ENCODE data around the gene DUSP3.

GRCh38 chr17:43722870-43723665 lies 55.7 kb downstream of the DUSP3 start:
- no peak for TF ChIP-seq CTCF (IDR thresholded peaks at IDR 0.05)
- no peak for TF ChIP-seq EP300 (IDR thresholded peaks at IDR 0.05)
- no peak for TF ChIP-seq POLR2A (IDR thresholded peaks at IDR 0.05)

All from tibial nerve (tissue), 4 donors.